Measurements from ENCODE around the gene FRMD4A.

Gene FRMD4A

DNA sequence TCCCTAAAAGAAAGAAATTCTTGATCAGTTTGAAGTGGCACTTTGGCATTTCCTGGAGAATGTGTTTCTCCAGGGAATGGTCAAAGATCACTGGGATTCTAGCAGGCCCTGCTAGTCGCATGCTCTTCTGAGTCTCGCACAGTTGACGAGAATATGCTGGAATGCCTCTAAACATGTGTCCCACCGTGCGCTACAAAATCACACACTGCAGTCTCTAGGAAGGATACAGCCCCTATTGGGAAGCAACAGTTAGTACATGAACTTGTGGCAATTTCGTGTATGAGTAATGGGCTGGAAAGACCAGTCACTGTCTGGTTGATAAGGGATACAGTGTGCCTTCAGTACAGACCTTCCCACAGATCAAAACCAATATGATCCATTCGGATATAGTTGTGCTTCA, 486.1 kb downstream of the FRMD4A start:
- Histone ChIP-seq H3K27me3 (ENCODE audit: insufficient read depth, poor library complexity, severe bottlenecking) (no peaks in the 10 kb centered on the region), H3K9me3 (ENCODE audit: severe bottlenecking) (no peaks in the 10 kb centered on the region), H3K27ac (ENCODE audit: poor library complexity, severe bottlenecking) (no peak overlapping the region), H3K36me3 (ENCODE audit: low read depth) (no peaks in the 10 kb centered on the region), H3K4me1 (ENCODE audit: insufficient read depth, poor library complexity, severe bottlenecking) (peaks cover 3% of the 10 kb centered on the region), H3K4me3 (ENCODE audit: severe bottlenecking) (no peak overlapping the region)
- DNase-seq (ENCODE audit: low spot score) (no peak), ATAC-seq (ENCODE audit: low read depth) (no peak)
- TF ChIP-seq CTCF (IDR thresholded peaks at IDR 0.05; ENCODE audit: poor library complexity, severe bottlenecking): no peak

DNA sequence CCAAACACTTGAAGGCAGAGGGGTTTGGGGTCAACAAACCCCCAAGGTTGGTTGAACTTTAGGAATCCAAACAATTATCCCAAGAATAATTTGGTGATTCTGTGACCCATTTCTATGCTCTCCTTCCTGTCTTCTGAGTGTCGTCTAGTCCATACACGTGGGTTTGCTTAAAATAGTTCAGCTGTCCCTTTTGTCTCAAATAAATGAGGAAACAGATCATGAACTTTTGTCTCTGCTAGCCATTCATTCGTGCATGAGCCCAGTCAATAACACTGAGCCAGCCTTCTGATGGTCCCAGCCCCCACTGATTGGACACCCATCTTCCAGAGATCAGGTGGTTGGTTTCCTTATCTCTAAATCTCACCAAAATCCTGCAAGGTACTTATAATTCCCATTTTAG, 488.6 kb downstream of the FRMD4A start:
- no peak overlapping the region for H3K4me3 ChIP-seq (ENCODE audit: severe bottlenecking)
- H3K27me3 ChIP-seq (ENCODE audit: insufficient read depth, poor library complexity, severe bottlenecking): no peaks in the 10 kb centered on the region
- H3K4me1 ChIP-seq (ENCODE audit: insufficient read depth, poor library complexity, severe bottlenecking): peaks cover 7% of the 10 kb centered on the region
- no peak overlapping the region for H3K27ac ChIP-seq (ENCODE audit: poor library complexity, severe bottlenecking)
- H3K36me3 ChIP-seq (ENCODE audit: low read depth): no peaks in the 10 kb centered on the region
- no peaks in the 10 kb centered on the region for H3K9me3 ChIP-seq (ENCODE audit: severe bottlenecking)
- DNase-seq (ENCODE audit: low spot score) (no peak), ATAC-seq (ENCODE audit: low read depth) (no peak)
- no peak for TF ChIP-seq CTCF (IDR thresholded peaks at IDR 0.05; ENCODE audit: poor library complexity, severe bottlenecking)

- Histone ChIP-seq H3K9me3 (ENCODE audit: severe bottlenecking) (no peaks in the 10 kb centered on the region), H3K27me3 (ENCODE audit: insufficient read depth, poor library complexity, severe bottlenecking) (no peaks in the 10 kb centered on the region), H3K4me3 (ENCODE audit: severe bottlenecking) (no peak overlapping the region), H3K4me1 (ENCODE audit: insufficient read depth, poor library complexity, severe bottlenecking) (peaks cover 7% of the 10 kb centered on the region), H3K27ac (ENCODE audit: poor library complexity, severe bottlenecking) (no peak overlapping the region), H3K36me3 (ENCODE audit: low read depth) (no peaks in the 10 kb centered on the region)
- TF ChIP-seq CTCF (IDR thresholded peaks at IDR 0.05; ENCODE audit: poor library complexity, severe bottlenecking): no peak
- DNase-seq (ENCODE audit: low spot score) (no peak), ATAC-seq (ENCODE audit: low read depth) (no peak)
Measured at GRCh38 chr10:13840036-13840435, 490.7 kb downstream of the FRMD4A start.

DNA sequence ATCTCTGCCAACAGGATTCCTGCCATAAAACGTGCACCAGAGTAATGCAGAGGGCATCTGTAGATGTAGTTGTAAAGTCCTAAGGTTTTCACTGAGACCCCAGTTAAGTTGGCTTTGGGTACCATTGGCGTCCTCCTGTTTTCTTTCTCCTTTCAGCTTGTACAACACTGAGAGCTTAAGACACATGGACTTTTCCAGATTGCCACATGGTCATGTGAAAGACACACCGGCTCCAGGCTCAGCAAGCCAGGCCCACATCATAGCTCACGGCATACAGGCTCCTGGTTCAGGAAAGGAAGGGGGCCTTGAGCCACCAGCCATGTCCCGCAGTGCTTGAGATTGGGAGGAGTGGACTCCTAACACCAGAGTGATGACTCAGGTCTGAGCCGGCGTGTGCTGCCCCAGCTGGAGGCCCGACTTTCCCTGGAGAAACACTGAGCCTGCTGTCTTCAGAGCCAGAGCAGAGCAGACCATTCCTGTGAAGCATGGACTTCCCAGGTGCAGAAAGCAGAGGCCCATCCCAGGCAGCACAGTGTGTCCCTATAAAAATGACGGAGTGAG, 491.2 kb downstream of the FRMD4A start:
- Histone ChIP-seq H3K27ac (ENCODE audit: poor library complexity, severe bottlenecking) (no peak overlapping the region), H3K27me3 (ENCODE audit: insufficient read depth, poor library complexity, severe bottlenecking) (no peaks in the 10 kb centered on the region), H3K4me3 (ENCODE audit: severe bottlenecking) (no peak overlapping the region), H3K9me3 (ENCODE audit: severe bottlenecking) (no peaks in the 10 kb centered on the region), H3K36me3 (ENCODE audit: low read depth) (no peaks in the 10 kb centered on the region), H3K4me1 (ENCODE audit: insufficient read depth, poor library complexity, severe bottlenecking) (peaks cover 7% of the 10 kb centered on the region)
- TF ChIP-seq CTCF (IDR thresholded peaks at IDR 0.05; ENCODE audit: poor library complexity, severe bottlenecking): no peak
- DNase-seq (ENCODE audit: low spot score): no peak
- ATAC-seq (ENCODE audit: low read depth): peak; percentile 95

GRCh38 chr10:13839030-13839429, 491.7 kb downstream of the FRMD4A start:
- Histone ChIP-seq H3K4me3 (ENCODE audit: severe bottlenecking) (no peak overlapping the region), H3K4me1 (ENCODE audit: insufficient read depth, poor library complexity, severe bottlenecking) (peaks cover 7% of the 10 kb centered on the region), H3K36me3 (ENCODE audit: low read depth) (no peaks in the 10 kb centered on the region), H3K27me3 (ENCODE audit: insufficient read depth, poor library complexity, severe bottlenecking) (no peaks in the 10 kb centered on the region), H3K27ac (ENCODE audit: poor library complexity, severe bottlenecking) (no peak overlapping the region), H3K9me3 (ENCODE audit: severe bottlenecking) (no peaks in the 10 kb centered on the region)
- ATAC-seq (ENCODE audit: low read depth): no peak
- TF ChIP-seq CTCF (IDR thresholded peaks at IDR 0.05; ENCODE audit: poor library complexity, severe bottlenecking): no peak
- no peak for DNase-seq (ENCODE audit: low spot score)
